SH-SY5Y (cell line): Measurements from ENCODE around the gene PPFIBP2.

Source experiments
- GATA2 ChIP-seq: IDR thresholded peaks from 2 replicates; pipeline ENCODE4 v1.6.1; 2011; ENCODE audit warnings: mild to moderate bottlenecking, low read depth, low read length
- GATA3 ChIP-seq: IDR thresholded peaks from 2 replicates; pipeline ENCODE4 v1.6.1; 2011; ENCODE audit warnings: low read depth, mild to moderate bottlenecking, low read length, moderate library complexity

PPFIBP2 gene

DNA sequence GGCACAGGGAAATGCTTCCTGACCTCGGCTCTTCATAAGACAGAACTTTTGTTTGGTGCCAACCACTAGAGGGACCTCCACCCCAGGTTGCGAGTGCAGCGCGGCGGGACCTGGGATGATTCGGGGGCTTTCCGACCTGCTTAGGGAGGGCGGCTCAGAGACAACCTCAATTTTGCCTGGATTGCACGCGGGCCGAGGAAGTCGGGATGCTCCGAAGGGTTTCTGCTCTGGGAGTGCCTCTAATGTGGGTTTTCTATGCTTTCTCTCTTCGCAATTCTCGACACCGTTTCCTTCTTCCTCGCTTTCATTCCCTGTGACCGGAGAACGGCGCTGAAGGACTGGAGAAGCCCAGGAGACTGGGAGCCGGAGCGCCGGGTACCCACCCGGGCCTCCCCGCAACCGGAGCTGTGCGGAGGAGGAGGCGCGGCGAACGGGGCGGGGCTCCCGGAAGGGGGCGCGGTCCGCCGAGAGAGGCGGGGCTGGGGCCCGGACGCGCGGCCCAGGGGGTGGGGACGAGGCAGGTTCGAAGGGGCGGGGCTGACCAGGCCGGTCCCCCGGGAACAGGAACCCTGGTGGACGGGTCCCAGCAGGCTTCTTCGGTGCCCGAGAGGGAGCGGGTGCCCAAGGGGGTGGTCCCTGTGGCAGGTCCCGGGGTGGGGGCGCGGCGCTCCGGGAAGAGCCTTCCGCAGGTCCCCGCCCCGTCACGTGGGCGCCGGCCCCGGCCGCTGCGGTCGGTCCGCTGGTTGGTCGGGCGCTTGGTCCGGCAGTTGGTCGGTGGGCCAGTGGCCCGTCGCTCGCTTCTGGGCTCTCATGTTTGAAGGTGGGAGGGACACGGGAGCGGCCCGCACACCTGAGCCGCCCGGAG is at the start of gene PPFIBP2:
TSS of gene PPFIBP2 (plus strand) at position 766 of the 865 bp plus-strand sequence. CDS start 35,477 bp downstream, outside the sequence.
- TF ChIP-seq GATA2 (no peak), GATA3 (no peak)

DNA sequence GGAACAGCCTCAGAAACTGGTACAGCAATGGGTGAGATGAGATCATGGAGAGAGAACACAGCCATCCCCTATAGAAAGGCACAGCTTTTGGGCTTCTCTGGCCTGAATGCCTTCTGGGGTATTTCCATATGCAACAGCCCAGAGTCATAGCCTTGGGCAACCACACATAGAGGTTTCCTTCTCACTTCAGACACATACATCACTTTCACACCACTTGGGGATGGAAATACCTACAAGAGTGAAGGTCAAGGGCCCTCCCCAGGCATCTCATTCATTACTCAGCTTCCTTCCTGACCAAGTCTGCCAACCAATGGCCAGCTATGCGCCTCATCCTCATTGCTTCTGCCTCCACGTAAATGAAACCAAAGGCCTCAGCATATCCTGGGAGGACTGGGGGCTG is 46.1 kb upstream of the PPFIBP2 start:
- no peak for TF ChIP-seq GATA2
- TF ChIP-seq GATA3, result no peak

DNA sequence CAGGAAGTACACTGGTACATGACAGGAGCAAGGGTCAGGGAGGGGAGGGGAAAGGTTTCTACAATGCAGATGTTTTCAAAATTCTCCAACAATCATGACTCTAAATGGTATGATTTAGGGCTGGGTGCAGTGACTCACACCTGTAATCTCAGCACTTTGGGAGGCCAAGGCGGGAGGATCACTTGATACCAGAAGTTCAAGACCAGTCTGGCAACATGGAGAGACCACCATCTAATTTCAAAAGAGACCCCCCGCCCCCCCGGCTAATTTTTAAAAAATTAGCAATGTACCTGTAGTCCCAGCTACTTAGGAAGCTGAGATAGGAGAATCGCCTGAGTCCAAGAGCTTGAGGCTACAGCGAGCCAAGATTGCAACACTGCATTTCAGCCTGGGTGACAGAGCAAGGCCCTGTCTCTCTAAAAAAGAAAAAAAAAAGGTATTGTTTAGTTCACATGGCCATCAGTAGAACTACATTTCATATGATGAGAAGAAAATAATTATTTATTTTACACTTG is 44.4 kb upstream of the PPFIBP2 start:
- TF ChIP-seq GATA3 (no peak), GATA2 (no peak)

DNA sequence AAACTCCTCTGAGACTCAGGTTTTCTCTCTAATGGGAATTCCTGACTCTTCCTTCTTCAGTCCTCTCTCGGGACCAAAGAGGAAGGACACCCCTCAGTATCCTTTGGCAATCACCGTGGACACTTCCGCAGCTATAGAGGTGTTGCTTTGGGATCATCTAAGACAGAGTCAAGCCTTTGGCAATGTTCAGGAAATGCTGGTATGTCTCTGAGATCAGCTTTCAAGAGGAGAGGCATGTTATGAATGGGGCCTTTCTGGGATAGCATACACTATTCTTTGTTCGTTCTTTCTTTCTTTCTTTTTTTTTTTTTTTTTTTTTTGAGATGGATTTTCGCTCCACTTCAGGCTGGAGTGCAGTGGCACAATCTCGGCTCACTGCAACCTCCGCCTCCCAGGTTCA is 42.7 kb upstream of the PPFIBP2 start:
- no peak for TF ChIP-seq GATA2
- no peak for TF ChIP-seq GATA3

DNA sequence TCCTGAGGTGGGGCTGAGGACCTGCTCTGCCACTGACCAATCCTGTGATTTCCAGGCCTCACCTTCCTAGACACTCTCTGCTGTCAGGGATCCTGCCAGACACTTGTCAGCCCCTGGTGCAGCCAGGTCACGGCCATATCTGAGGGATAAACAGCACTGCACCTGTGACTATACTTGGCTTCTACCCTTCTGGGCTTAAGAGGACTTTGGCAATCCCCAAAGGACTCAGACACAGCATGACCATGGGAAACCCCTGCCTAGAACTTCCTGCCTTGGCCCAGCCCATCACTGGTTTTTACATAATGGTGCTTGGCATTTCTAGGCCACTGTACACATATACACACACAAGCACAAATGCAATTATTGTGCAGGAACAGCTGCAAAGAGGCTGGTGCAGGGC is 40.1 kb upstream of the PPFIBP2 start:
- TF ChIP-seq GATA3 (no peak), GATA2 (no peak)

DNA sequence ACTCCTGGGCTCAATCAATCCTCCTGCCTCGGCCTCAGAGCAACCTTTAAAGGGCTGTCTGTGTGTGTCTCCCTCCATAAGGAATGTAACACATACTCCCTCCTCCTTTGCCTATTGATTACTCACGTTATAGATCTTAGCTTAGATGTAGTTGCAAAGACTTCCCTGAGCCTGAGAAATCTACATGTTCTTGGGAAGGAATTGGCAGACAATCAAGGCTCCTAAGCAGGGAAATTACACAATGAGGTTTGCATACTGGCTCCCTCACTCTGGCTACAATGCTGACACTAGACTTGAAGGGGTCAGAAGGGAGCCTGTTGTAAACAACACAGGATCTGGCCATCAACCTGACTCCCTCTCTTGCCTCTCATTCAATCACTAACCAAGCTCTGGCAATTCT is 33.7 kb upstream of the PPFIBP2 start:
- no peak for TF ChIP-seq GATA3
- TF ChIP-seq GATA2, result no peak

DNA sequence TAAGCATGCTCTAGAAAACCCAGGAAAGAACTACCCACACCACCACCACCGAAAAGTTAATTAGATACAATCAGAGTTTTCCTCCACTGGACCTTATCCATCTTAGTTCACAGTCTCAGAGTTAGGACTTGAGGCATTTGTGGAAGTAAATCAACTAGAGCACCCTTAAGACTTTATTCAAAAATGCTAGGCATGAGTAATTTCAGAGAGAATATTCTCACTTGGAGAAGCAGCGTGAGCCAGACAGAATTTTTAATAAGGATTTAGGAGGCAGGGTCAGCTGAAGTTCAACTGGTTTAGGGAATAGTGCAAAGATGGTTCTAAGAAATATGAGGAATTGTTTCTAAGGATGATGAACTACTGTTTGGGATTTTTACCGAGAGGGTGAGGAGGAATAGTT is 29.7 kb upstream of the PPFIBP2 start:
- TF ChIP-seq GATA3, result no peak

DNA sequence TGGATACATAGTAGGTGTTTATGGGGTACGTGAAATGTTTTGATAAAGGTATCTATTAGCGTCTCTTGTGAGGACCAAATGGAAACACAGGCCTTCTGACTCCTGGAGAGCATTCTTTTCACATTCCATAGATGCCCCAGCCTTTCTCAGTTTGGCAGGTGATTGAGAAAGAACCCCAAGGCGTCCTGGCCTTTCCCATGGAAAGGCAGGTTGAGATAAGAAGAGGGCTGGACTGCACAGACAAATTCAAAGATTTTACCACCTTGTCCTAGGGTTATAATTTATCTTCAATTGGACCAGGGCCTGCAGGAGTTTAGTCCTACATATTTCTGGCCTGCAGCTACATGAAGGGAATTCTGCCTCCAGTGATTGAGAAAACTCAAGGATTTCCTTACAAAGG is 29.2 kb upstream of the PPFIBP2 start:
- no peak for TF ChIP-seq GATA2
- no peak for TF ChIP-seq GATA3

DNA sequence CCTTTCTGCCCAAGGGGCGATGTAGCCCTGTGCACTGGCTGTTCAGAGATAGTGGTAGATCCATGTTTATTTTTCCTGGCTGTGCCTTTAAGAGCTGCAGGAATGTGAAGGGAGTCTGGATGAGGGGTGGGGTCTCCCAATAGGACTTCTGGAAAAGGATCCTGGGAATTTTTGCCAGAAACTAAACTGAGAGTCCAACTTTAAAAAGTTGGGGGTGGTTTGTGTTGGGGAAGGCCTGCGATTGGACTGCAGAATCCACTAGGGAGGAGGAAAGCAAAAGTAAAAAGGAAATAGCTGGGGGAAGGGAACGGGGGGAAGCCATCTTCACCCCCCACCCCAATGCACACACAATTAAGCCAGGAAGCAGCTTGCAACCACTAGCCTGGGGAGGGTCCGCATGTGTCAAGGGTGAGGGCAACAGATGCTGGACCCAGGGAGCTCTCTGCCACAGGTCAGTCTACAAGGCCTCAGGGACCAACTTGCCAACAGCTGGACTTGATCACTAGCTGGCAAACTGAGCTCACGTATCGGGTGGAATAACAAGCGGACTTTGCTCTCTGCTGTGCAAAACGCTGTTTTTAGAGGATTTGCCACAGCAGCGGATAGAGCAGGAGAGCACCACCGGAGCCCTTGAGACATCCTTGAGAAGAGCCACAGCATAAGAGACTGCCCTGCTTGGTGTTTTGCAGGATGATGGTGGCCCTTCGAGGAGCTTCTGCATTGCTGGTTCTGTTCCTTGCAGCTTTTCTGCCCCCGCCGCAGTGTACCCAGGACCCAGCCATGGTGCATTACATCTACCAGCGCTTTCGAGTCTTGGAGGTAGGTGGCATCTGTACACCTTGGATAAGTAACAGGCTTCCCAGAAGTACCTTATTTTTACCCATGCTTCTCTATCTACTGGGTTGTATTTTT is 28.4 kb upstream of the PPFIBP2 start, which contains the start of gene OLFML1:
TSS of gene OLFML1 (plus strand) at position 321 of the 912 bp plus-strand sequence. CDS start at position 691, 370 bp downstream.
- TF ChIP-seq GATA3 (no peak), GATA2 (no peak)

DNA sequence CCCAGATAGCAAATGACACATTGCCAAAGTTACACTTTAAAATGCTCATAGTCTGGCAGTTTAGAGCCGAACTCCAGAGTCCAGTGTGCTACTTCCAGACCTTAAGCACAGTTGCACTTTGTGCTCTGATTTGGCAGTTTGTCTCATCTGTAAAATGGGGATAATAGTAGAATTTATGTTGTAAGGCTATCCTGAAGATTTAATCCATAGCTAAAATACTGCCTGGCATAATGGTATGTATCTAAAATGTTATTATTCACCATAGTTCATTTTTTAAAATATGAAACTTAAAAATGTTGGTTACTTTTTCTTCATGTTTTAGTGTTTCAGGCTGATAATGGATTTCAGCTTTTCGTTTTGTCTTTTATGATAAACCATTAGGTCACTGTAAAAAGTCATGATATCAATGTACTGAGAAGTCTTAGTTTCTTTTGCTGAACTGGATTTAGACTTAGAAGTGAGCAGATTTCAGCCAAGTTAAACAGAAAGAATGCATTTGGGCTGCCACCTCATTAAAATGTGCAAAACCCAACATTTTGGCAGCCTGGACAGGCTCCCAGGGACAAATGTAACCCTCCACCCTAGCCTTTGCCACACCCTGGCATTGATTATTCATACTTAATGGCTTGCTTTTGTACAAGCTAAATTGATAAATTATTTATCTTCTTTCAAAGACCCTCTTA is 27.6 kb upstream of the PPFIBP2 start:
- TF ChIP-seq GATA3, result no peak
- no peak for TF ChIP-seq GATA2

DNA sequence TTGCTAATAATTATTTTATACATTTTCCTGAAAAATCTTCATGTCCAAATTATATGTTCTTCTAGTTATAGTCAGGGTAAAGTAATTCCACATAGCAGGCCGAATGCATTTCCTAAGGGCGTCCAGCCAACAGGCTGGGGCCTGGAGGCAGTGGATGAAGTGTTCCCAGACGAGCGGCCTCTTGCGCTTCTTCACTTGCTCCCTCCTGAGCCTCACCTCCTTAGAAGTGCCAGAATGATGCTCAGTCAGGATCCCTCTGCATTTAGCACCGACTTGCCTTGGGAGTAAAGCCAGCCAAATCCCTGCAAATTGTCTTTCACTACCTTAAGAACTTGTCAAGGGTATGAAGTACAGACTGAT is 27.0 kb upstream of the PPFIBP2 start:
- TF ChIP-seq GATA2 (no peak), GATA3 (no peak)

DNA sequence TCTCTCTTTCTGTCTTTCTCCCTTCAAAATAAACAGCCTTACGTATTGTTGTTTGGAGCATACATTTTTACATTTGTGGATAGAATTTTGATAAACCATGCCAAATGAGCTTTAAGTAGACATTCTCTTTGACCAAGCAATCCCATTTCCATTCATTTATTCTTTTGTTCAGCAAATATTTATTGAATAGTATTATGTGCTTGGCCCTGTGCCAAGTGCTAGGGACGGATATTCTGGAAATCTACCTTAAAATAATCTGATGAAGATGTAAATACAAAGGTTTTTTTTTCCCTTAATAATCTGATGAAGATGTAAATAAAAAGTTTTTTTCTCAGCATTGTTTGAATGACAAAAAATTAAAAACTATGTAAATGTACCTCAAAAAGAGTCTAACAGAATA is 26.4 kb upstream of the PPFIBP2 start:
- TF ChIP-seq GATA2, result no peak
- no peak for TF ChIP-seq GATA3

DNA sequence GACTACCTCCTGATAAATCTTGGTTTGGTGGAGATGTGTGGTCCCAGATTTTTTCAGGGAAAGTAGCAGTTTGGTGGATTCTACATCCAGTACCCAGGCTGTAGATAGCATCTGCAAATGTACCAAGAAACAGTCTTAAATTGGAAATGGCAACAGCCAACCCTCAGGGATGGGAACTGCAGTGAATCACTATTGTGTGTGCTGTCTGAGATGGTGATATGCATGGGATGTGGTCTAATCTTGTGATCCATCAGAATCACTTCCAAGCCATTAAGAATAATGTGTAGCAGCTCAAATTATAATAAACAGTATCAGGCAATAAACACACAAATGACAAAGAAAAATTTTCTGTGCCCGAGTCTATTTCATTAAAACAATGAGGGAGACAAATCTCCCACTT is 25.1 kb upstream of the PPFIBP2 start:
- TF ChIP-seq GATA2, result no peak
- TF ChIP-seq GATA3, result no peak

DNA sequence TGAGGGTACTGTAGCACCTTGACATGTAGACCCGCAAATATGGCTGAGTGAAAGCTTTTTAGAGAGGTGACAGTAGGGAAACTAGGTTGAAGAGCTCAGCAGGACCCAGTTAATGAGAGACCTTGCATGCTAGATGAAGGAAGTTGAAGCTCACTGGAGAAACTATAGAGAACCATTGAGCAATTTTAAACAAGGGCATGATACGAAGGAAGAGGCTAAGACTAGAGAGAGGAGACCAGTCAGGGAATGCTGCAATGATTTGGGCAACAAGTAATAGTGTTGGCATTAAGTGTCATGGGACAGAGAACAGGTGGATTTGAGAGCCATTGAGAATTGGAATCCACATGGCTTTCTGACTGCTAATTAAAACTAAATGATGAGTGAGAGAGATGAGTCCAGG is 24.4 kb upstream of the PPFIBP2 start:
- TF ChIP-seq GATA2 (no peak), GATA3 (no peak)
